WERI-Rb-1 (cell line): ENCODE data around the gene OSGEPL1.
A peak's percentile ranks its signal among the peaks of the same experiment; 100 is the strongest.

Experiments
- DNase-seq: peaks from one replicate; pipeline ENCODE4 v3.0.0-alpha.2; 2020
- H3K27ac ChIP-seq: fragments of 250-450 bp; sonication (Bioruptor Pico); 2 replicates; pipeline ENCODE4 v1.5.1; 2020; ENCODE audit warnings: mild to moderate bottlenecking, moderate library complexity
- H3K27me3 ChIP-seq: fragments of 250-450 bp; sonication (Bioruptor Pico); 2 replicates; pipeline ENCODE4 v1.5.1; 2021; ENCODE audit warnings: mild to moderate bottlenecking, low read depth, moderate library complexity; ENCODE audit not compliant: insufficient read depth, severe bottlenecking
- H3K36me3 ChIP-seq: fragments of 250-450 bp; sonication (Bioruptor Pico); 2 replicates; pipeline ENCODE4 v1.5.1; 2020; ENCODE audit warnings: mild to moderate bottlenecking, moderate library complexity
- H3K4me3 ChIP-seq: 2 replicates; pipeline ENCODE4 v1.5.1; 2011; ENCODE audit warnings: low read depth, mild to moderate bottlenecking, control low read depth, low read length
- H3K9me3 ChIP-seq: fragments of 250-450 bp; sonication (Bioruptor Pico); 2 replicates; pipeline ENCODE4 v1.5.1; 2021; ENCODE audit warnings: mild to moderate bottlenecking, moderate library complexity; ENCODE audit not compliant: severe bottlenecking
- CTCF ChIP-seq: IDR thresholded peaks from 2 replicates; pipeline ENCODE4 v1.5.1; 2011; ENCODE audit warnings: low read depth, mild to moderate bottlenecking, control low read depth, inconsistent platforms, low read length

OSGEPL1 gene

GRCh38 chr2:189762551-189763298 lies at the start of gene OSGEPL1:
TSS of gene OSGEPL1 (minus strand) at chr2:189762792. CDS start at chr2:189761640, 1,152 bp downstream.
- Histone ChIP-seq H3K9me3 (no peaks in the 10 kb centered on the region), H3K27ac (peak within 1 kb of the TSS; percentile 98), H3K36me3 (peaks cover 12% of the 10 kb centered on the region), H3K27me3 (no peaks in the 10 kb centered on the region), H3K4me3 (peak within 1 kb of the TSS; percentile 89)
- peak; percentile 96 for DNase-seq
- TF ChIP-seq CTCF: peak; percentile 64

- no peaks in the 10 kb centered on the region for H3K9me3 ChIP-seq
- peaks cover 51% of the 10 kb centered on the region for H3K36me3 ChIP-seq
- no peak for DNase-seq
- no peak for TF ChIP-seq CTCF
- H3K27me3 ChIP-seq: no peaks in the 10 kb centered on the region
- no peak overlapping the region for H3K4me3 ChIP-seq
- no peak overlapping the region for H3K27ac ChIP-seq
Measured at GRCh38 chr2:189803431-189803830, 40.8 kb upstream of the OSGEPL1 start.

GRCh38 chr2:189802396-189802912 lies 39.9 kb upstream of the OSGEPL1 start:
- Histone ChIP-seq H3K4me3 (no peak overlapping the region), H3K27ac (no peak overlapping the region), H3K36me3 (peaks cover 53% of the 10 kb centered on the region), H3K27me3 (no peaks in the 10 kb centered on the region), H3K9me3 (no peaks in the 10 kb centered on the region)
- DNase-seq: no peak
- no peak for TF ChIP-seq CTCF

GRCh38 chr2:189799531-189799930 lies 36.9 kb upstream of the OSGEPL1 start:
- Histone ChIP-seq H3K9me3 (no peaks in the 10 kb centered on the region), H3K36me3 (peaks cover 53% of the 10 kb centered on the region), H3K4me3 (no peak overlapping the region), H3K27ac (no peak overlapping the region), H3K27me3 (no peaks in the 10 kb centered on the region)
- no peak for DNase-seq
- no peak for TF ChIP-seq CTCF

GRCh38 chr2:189799030-189799331 lies 36.4 kb upstream of the OSGEPL1 start:
- Histone ChIP-seq H3K27me3 (no peaks in the 10 kb centered on the region), H3K9me3 (no peaks in the 10 kb centered on the region), H3K4me3 (no peak overlapping the region), H3K27ac (no peak overlapping the region), H3K36me3 (peaks cover 56% of the 10 kb centered on the region)
- TF ChIP-seq CTCF: no peak
- DNase-seq: no peak
